Measurements from ENCODE around the gene TANK.

GRCh38 chr2:161111531-161111930 lies 48.7 kb upstream of the TANK start:
- no peak for TF ChIP-seq CTCF (IDR thresholded peaks at IDR 0.05)
- TF ChIP-seq POLR2A (IDR thresholded peaks at IDR 0.05) = no peak

Data from esophagus squamous epithelium (tissue), 4 donors.